ENCODE data around the gene MCMBP.
"Not testable (repeated sequence)": the region's sequence is repeated elsewhere in the genome, so short reads cannot be mapped to it uniquely, and the experiment has no call there.

Gene MCMBP

DNA sequence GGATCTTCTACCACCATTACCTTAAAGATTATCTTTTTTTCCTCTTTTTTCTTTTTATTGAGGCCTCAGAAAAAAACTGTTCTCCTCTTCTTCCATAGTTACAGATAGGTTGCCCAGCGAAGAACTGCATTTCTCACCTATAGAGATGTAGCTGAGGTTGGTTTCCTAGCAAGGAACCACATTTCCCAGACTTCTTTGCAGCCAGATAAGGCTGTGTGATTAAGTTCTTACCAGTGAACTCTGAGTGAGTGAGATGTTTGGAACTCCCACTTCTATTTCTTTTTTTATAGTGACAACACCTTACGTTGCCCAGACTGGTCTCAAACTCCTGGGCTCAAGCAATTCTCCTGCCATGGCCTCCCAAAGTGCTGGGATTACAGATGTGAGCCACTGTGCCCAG lies 5.9 kb upstream of the MCMBP start:
- FAIRE-seq: no peak

GRCh38 chr10:119872860-119873681 lies 428 bp upstream of the MCMBP start:
- no peak for FAIRE-seq

- no peak for FAIRE-seq
These were observed 598 bp downstream of the MCMBP start for GRCh38 chr10:119871881-119872609.

- not testable (repeated sequence) for FAIRE-seq
These were observed 3.2 kb downstream of the MCMBP start for GRCh38 chr10:119869398-119869797.

DNA sequence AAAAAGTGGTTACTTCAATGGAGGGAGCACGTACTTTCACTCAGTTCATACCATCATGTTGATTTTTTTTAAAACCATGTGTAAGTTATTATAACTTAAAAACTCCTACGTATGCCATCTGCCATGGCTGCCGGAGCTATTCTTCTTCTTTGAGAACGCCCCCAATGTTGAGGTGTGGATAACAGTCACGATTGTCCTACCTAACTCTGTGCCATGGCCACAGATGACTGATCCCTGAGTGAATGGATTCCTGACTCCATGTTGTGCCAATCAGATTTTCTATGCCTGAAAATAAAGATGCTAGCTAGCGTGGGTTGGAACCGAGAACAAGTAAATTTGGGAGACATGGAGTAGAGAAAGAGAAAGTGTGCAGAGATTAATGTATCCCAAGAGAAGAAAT lies 5.3 kb downstream of the MCMBP start:
- no peak for FAIRE-seq

DNA sequence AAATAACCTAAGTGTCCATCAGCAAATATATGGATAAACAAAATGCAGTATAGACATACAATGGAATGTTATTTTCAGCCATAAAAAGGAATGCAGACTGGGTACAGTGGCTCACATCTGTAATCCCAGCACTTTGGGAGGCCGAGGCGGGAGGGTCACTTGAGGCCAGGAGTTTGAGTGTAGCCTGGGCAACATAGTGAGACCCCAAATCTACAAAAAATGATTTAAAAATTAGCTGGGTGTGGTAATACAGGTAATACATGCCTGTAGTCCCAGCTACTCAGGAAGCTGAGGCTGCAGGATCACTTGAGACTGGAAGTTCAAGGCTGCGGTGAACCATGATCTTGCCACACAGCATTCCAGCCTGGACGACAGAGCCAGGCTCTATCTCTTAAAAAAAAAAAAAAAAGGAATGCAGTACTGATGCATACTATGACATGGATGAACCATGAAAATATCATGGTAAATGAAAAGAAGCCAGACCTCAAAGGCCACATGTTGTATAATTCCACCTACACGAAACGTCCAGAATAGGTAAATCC lies 6.9 kb downstream of the MCMBP start:
- FAIRE-seq: no peak

GRCh38 chr10:119863951-119864565 lies 8.6 kb downstream of the MCMBP start:
- FAIRE-seq: no peak

DNA sequence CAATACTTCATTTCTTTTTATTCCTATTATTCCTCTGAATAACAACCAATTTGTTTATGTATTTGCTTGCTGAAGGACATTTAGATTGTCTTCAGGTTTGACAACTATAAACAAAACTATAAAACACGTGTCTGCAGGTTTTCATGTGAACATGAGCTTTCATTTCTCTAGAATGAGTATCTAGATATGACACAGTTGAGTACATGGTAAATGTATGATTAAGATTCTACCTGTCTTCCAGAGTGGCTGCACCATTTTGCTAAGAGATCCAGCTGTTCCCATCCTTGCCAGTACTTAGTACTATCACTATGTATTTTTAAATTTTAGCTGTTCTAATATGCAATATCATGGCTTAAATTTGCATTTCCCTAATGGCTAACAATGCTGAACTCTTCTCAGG lies 10.1 kb downstream of the MCMBP start:
- FAIRE-seq: peak; percentile 13

GRCh38 chr10:119860866-119861607 lies 11.6 kb downstream of the MCMBP start:
- no peak for FAIRE-seq

DNA sequence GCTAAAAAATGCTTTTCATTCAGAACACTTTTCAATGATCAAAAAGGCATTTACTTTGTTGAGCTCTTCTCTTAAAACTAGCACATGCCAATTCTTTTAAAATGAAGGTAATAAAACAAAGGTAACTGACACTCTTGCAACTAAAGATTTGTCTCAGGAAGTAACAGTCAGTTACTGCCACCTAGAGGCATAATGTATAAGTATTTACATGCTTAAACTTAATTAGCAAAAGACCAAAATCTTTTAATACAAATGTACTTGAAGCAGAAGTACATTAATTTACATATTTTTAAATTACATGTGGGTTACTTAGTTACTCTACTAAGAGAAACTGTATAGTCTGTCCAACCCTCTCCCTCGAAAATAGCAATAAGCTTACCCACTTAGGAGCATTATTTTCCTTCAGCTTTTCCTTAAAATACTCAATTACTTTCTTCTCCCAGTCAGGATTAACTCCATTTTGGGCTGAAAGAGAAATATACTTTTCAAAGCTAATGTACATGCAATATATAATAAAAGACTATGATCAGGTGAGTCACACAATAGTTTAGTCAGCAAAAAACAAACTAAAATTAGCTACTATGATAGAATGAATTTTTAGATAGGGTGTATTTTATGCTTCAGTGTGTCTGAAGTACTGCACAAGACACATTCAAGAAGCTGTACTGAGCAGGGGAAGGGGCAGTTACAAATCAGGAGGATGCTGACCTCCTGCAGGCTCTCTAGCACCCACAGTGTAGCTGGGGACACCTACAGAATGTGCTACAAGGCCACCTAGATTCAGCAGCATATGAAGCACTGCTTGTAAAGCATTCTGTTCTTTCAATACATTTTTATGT lies 13.0 kb downstream of the MCMBP start:
- FAIRE-seq: peak; percentile 97

DNA sequence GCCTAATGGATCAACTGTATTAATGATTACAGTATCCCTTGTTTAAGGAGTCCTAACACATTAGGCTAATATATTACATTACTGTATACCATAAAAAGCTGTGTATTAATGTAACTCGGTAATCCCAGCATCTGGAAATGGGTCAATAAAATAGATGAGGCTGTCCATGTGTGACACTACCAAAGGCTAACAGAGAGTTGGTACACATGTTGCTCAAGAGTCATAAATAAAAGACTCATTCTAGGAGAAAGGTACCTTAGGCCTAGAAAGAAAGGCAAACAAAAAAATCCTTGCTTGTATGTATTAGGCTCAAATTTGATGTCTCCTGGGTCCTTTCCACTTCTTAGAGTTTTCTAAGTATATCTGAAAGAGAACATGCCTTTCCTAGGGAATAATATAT lies 14.6 kb downstream of the MCMBP start:
- no peak for FAIRE-seq

GRCh38 chr10:119853574-119853973 lies 19.1 kb downstream of the MCMBP start:
- no peak for FAIRE-seq

GRCh38 chr10:119852822-119853221 lies 19.8 kb downstream of the MCMBP start:
- FAIRE-seq: no peak

DNA sequence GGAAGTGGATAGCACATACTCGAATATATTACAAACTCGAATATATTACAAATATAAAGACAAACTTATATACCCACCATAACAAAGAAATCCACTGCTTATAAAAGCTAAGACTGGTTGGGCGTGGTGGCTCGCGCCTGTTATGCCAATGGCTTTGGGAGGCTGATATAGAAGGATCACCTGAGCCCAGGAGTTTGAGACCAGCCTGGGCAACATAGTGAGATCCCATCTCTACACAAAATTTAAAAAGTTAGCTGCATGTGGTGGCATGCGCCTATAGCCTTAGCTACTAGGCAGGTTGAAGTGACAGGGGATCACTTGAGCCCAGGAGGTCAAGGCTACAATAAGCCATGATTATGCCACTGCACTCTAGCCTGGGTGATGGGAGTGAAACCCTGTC lies 20.4 kb downstream of the MCMBP start:
- FAIRE-seq: no peak

- no peak for FAIRE-seq
These were observed 22.7 kb downstream of the MCMBP start for GRCh38 chr10:119849944-119850343.

DNA sequence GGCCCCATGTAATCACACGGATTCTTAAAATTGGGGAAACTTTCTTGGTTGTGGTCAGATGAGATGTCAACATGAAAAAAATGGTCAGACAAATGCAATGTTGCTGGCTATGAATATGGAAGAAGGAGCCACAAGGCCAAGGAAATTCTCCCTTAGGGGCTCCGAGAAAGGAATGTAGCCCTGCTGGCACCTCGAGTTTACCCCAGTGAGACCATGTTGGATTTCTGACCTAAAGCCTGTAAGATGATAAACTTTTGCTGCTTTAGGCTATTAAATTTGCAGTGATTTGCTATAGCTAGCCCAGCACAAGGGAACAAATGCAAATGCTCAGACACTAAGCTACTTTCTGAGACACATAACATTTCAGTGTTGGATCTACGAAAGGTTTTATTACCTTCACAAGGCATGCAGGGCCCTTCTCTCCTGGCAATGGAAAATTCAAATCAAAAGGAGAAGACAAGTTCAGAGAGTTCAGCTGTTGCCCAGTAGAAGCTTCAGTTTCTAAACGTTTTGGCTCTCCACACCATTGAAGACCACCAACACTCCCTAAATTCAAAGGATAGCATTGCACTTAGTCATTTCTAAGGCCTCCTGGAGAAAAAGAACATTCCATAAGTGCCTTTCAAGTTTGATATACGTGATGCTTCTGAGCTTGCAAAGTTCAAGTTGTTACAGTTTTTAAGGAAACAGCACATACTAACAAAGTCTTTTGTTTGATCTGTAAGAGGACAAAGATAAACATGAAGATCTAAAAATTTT lies 23.4 kb downstream of the MCMBP start:
- peak; percentile 84 for FAIRE-seq

DNA sequence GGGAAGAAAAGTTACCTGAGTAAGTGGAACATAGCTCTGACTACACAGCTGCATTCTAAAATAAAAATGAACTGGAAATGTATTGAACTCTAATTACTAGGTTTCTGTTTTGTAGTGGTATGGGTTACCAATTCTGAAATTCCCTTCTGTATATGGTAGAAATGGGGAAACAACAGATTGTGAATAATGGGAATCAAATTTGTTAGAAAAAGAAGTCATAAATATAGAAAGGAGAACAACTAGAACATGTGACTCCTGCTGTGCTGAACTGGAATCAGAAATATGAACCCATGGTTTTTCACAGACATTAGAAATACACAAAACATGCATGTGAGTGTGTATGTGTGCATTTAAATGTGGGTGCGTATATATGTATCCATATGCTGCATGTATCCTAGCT lies 27.0 kb downstream of the MCMBP start:
- FAIRE-seq: no peak

DNA sequence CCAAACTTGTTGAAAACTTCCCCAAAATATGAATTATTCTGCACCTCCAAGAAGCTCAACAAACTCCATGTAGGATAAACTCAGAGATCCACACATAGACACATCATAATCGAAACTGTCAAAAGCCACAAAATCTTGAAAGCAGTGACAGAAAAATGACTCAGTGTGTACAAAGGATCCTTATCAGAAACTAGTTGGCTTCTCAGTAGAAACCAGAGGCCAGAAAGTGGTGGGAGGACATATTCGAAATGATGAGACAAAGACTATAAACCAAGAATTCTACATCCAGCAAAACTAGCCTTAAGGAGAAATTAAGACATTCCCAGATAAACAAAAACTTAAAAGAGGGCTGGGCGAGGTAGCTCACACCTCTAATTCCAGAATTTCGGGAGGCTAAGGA lies 38.5 kb downstream of the MCMBP start:
- FAIRE-seq: no peak

- FAIRE-seq: no peak
These were observed 39.7 kb downstream of the MCMBP start for GRCh38 chr10:119832951-119833350.

- no peak for FAIRE-seq
These were observed 41.0 kb downstream of the MCMBP start for GRCh38 chr10:119831656-119832055.

DNA sequence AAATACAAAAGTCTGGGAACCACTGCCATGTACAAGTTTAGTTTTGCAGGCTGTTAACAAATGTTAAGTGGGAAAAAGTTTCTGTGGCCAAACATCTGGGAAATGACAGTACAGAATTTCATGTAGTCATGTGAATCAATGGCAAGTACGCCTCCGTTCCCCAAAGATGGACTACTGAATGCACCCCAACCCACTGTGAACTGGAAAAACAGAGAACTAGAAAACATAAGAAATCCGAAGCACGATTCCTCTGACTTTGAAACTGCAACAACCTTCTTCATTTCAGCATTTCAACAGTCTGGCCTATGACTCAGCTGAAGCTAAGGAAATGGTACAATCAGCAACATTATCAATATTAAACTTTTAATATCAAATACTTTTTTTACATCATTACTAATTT lies 41.8 kb downstream of the MCMBP start:
- no peak for FAIRE-seq

All from G401.6 (cell line).